SJSA1 (cell line): ENCODE measurements around the gene MAP3K19. TPM values are rescaled to one million over a fixed set of nuclear protein-coding genes. Genes with fewer than 3 reads are reported as not detected.
"Not testable (repeated sequence)": the region's sequence is repeated elsewhere in the genome, so short reads cannot be mapped to it uniquely, and the experiment has no call there.

Experiments
- DNase-seq, 2 experiments: peaks; one replicate each; pipeline ENCODE4 v3.0.0-alpha.2; 2015 to 2020; ENCODE audit warnings: low spot score in 2 of 2, low read depth in 1 of 2
- H3K27ac ChIP-seq: fragments of 250-450 bp; sonication (Bioruptor Pico); 2 replicates; pipeline ENCODE4 v1.5.1; 2020; ENCODE audit warnings: mild to moderate bottlenecking, moderate library complexity
- H3K27me3 ChIP-seq: fragments of 250-450 bp; sonication (Bioruptor Pico); replicated peaks from 2 replicates; pipeline ENCODE4 v1.5.1; 2020; ENCODE audit warnings: mild to moderate bottlenecking, moderate library complexity
- H3K36me3 ChIP-seq: fragments of 250-450 bp; sonication (Bioruptor Pico); 2 replicates; pipeline ENCODE4 v1.5.1; 2020; ENCODE audit warnings: mild to moderate bottlenecking
- H3K4me1 ChIP-seq: fragments of 250-450 bp; sonication (Bioruptor Pico); replicated peaks from 2 replicates; pipeline ENCODE4 v1.6.1; 2021; ENCODE audit warnings: mild to moderate bottlenecking
- H3K4me3 ChIP-seq: fragments of 250-450 bp; sonication (Bioruptor Pico); 2 replicates; pipeline ENCODE4 v1.5.1; 2020; ENCODE audit warnings: mild to moderate bottlenecking
- H3K9me3 ChIP-seq: fragments of 250-450 bp; sonication (Bioruptor Pico); replicated peaks from 2 replicates; pipeline ENCODE4 v1.5.1; 2020; ENCODE audit warnings: mild to moderate bottlenecking
- total RNA-seq: library from RNA; depleted of rRNA; stranded (reverse); fragments of >200 nt; shearing (Covaris generic); gene quantifications from 2 replicates; pipeline ENCODE4 v1.2.3, GENCODE V29; 2014; rRNA removed

Gene MAP3K19, protein sequence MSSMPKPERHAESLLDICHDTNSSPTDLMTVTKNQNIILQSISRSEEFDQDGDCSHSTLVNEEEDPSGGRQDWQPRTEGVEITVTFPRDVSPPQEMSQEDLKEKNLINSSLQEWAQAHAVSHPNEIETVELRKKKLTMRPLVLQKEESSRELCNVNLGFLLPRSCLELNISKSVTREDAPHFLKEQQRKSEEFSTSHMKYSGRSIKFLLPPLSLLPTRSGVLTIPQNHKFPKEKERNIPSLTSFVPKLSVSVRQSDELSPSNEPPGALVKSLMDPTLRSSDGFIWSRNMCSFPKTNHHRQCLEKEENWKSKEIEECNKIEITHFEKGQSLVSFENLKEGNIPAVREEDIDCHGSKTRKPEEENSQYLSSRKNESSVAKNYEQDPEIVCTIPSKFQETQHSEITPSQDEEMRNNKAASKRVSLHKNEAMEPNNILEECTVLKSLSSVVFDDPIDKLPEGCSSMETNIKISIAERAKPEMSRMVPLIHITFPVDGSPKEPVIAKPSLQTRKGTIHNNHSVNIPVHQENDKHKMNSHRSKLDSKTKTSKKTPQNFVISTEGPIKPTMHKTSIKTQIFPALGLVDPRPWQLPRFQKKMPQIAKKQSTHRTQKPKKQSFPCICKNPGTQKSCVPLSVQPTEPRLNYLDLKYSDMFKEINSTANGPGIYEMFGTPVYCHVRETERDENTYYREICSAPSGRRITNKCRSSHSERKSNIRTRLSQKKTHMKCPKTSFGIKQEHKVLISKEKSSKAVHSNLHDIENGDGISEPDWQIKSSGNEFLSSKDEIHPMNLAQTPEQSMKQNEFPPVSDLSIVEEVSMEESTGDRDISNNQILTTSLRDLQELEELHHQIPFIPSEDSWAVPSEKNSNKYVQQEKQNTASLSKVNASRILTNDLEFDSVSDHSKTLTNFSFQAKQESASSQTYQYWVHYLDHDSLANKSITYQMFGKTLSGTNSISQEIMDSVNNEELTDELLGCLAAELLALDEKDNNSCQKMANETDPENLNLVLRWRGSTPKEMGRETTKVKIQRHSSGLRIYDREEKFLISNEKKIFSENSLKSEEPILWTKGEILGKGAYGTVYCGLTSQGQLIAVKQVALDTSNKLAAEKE (N-terminal part only)
- 0.08 TPM in 1 of 2 replicates, not detected in the other for total RNA-seq

DNA sequence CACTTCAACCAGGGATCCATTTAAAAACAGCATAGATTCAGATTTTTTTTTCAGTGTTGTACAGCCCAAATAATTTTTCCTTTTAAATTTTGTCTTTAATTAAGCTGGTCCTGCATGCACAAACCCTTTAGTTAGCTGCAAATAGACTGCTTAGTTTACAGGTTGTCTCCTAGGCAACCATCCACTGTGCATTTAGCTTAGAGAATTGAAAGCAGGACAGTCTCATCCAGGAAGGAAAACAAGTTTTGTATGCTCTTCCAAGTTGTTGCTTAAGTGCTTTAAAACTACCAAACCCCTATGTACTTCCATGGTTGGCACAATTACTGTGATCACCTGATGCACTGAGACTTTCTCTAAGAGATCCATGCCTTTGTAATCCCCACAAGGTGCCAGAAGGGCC lies at the start of gene MAP3K19:
Gene MAP3K19, minus strand, starts transcription at position 148 of the 400 bp plus-strand sequence. CDS start 22,800 bp downstream, outside the sequence.
- Histone ChIP-seq H3K4me3 (no peak within 1 kb of the TSS), H3K9me3 (no peaks in the 10 kb centered on the region), H3K27ac (no peak within 1 kb of the TSS), H3K4me1 (no peaks in the 10 kb centered on the region), H3K27me3 (peaks cover 6% of the 10 kb centered on the region; the same call in 1 of the 2 replicates), H3K36me3 (peaks cover 2% of the 10 kb centered on the region; the same call in 1 of the 2 replicates)
- no peak for DNase-seq

DNA sequence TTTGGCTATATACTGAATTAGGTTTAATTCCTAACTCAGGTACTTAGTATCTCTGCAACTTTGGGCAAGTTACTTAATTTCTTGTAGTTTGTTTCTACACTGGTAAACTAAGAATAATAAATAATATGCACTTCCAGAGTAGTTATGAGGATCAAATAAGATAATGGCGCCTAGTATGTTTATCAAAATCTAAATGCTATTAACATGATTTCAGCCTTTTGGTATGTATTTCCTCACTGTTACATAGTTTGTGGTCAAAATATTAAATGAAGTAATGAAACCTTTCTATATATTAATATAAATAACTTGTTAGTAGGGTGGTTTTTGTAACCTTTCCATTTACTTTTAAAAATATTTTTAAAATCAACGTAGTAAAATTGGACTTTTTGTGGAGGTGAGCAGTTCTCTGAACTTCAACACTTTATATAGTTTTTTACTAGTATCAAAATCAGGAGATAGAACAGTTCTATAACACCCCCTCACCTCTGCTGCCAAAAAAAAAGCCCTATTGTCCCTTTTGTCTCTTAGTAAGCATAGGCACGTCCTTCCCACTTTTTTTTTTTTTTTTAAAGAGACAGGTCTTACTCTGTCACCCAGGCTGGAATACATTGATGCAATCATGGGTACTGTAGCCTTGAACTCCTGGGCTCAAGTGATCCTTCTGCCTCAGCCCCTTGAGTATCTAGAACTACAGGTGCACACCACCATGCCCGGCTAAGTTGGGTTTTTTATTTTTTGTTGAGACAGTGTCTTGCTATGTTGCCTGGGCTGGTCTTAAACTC lies 49.6 kb upstream of the MAP3K19 start:
- no peak for DNase-seq
- Histone ChIP-seq H3K4me3 (no peak overlapping the region), H3K27ac (no peak overlapping the region), H3K36me3 (peaks cover 17% of the 10 kb centered on the region), H3K4me1 (no peaks in the 10 kb centered on the region), H3K27me3 (no peaks in the 10 kb centered on the region), H3K9me3 (no peaks in the 10 kb centered on the region)

- Histone ChIP-seq H3K9me3 (no peaks in the 10 kb centered on the region), H3K27me3 (no peaks in the 10 kb centered on the region), H3K27ac (no peak overlapping the region), H3K4me1 (no peaks in the 10 kb centered on the region), H3K36me3 (peaks cover 20% of the 10 kb centered on the region), H3K4me3 (no peak overlapping the region)
- DNase-seq, result no peak
Observed at GRCh38 chr2:135095591-135095990, 48.3 kb upstream of the MAP3K19 start.

GRCh38 chr2:135094508-135094907 lies 47.3 kb upstream of the MAP3K19 start:
- no peaks in the 10 kb centered on the region for H3K9me3 ChIP-seq
- H3K27me3 ChIP-seq, result no peaks in the 10 kb centered on the region
- no peak overlapping the region for H3K27ac ChIP-seq
- H3K4me1 ChIP-seq, result no peaks in the 10 kb centered on the region
- H3K36me3 ChIP-seq, result peaks cover 22% of the 10 kb centered on the region
- DNase-seq, result no peak
- no peak overlapping the region for H3K4me3 ChIP-seq

- no peaks in the 10 kb centered on the region for H3K9me3 ChIP-seq
- H3K27me3 ChIP-seq, result no peaks in the 10 kb centered on the region
- no peak for DNase-seq
- no peak overlapping the region for H3K4me3 ChIP-seq
- no peak overlapping the region for H3K27ac ChIP-seq
- H3K36me3 ChIP-seq, result peaks cover 25% of the 10 kb centered on the region
- no peaks in the 10 kb centered on the region for H3K4me1 ChIP-seq
Observed at GRCh38 chr2:135093670-135094330, 46.6 kb upstream of the MAP3K19 start.

GRCh38 chr2:135093193-135093592 lies 45.9 kb upstream of the MAP3K19 start:
- DNase-seq, result no peak
- peaks cover 25% of the 10 kb centered on the region for H3K36me3 ChIP-seq
- no peak overlapping the region for H3K4me3 ChIP-seq
- H3K4me1 ChIP-seq, result no peaks in the 10 kb centered on the region
- no peaks in the 10 kb centered on the region for H3K27me3 ChIP-seq
- no peaks in the 10 kb centered on the region for H3K9me3 ChIP-seq
- no peak overlapping the region for H3K27ac ChIP-seq

- H3K36me3 ChIP-seq, result peaks cover 30% of the 10 kb centered on the region
- DNase-seq, result no peak
Observed at GRCh38 chr2:135091681-135092080, 44.4 kb upstream of the MAP3K19 start.

GRCh38 chr2:135089597-135089996 lies 42.4 kb upstream of the MAP3K19 start:
- H3K4me3 ChIP-seq, H3K4me1 ChIP-seq, H3K27ac ChIP-seq, H3K27me3 ChIP-seq, H3K9me3 ChIP-seq, DNase-seq: not testable (repeated sequence)
- peaks cover 28% of the 10 kb centered on the region for H3K36me3 ChIP-seq

More at GRCh38 chr2:135091681-135092080, 44.4 kb upstream of the MAP3K19 start:
- no peak overlapping the region for H3K27ac ChIP-seq
- H3K4me3 ChIP-seq, result no peak overlapping the region
- H3K9me3 ChIP-seq, result no peaks in the 10 kb centered on the region
- H3K27me3 ChIP-seq, result no peaks in the 10 kb centered on the region
- no peaks in the 10 kb centered on the region for H3K4me1 ChIP-seq

DNA sequence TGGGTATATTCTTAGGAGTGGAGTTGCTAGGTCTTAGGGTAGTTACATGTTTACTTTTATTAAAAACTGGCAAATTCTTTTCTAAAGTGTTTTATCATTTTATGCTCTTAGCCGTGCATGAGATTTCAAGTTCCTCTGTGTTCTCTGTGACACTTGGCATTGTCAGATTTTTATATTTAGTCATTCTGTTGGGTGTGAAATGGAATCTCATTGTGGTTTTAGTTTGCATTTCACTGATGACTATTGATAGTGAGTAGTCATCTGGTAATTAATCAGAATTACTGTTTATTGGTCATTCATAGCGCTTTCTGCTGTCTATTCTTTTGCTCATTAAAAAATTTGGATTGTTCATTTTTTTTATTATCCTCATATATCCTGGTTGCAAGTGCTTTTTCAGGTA lies 39.0 kb upstream of the MAP3K19 start:
- Histone ChIP-seq H3K27ac (no peak overlapping the region), H3K4me1 (no peaks in the 10 kb centered on the region), H3K36me3 (peaks cover 16% of the 10 kb centered on the region), H3K4me3 (no peak overlapping the region), H3K27me3 (no peaks in the 10 kb centered on the region), H3K9me3 (no peaks in the 10 kb centered on the region)
- DNase-seq, result no peak

- Histone ChIP-seq H3K27ac (no peak overlapping the region), H3K4me1 (no peaks in the 10 kb centered on the region), H3K4me3 (no peak overlapping the region), H3K9me3 (no peaks in the 10 kb centered on the region), H3K36me3 (peaks cover 17% of the 10 kb centered on the region), H3K27me3 (no peaks in the 10 kb centered on the region)
- DNase-seq, result no peak
Observed at GRCh38 chr2:135078417-135078816, 31.2 kb upstream of the MAP3K19 start.

DNA sequence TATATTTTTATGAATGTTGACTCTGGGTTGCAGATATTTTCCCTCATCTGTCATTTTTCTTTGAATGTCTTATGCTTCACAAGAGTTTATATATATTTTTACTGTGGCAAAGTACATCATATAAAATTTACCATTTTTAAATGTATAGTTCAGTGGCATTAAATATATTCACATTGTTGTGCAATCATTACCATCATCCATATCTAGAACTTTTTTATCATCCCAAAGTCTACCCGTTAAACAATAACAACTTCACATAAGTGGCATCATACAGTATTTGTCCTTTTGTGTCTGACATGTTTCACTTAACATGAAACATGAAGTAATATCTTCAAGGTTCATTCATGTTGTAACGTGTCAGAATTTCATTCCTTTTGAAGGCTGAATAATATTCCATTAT lies 29.3 kb upstream of the MAP3K19 start:
- no peak for DNase-seq
- no peaks in the 10 kb centered on the region for H3K27me3 ChIP-seq
- H3K9me3 ChIP-seq, result peaks cover 11% of the 10 kb centered on the region; the same call in 1 of the 2 replicates
- H3K36me3 ChIP-seq, result peaks cover 27% of the 10 kb centered on the region
- no peaks in the 10 kb centered on the region for H3K4me1 ChIP-seq
- H3K4me3 ChIP-seq, result no peak overlapping the region
- H3K27ac ChIP-seq, result no peak overlapping the region

DNA sequence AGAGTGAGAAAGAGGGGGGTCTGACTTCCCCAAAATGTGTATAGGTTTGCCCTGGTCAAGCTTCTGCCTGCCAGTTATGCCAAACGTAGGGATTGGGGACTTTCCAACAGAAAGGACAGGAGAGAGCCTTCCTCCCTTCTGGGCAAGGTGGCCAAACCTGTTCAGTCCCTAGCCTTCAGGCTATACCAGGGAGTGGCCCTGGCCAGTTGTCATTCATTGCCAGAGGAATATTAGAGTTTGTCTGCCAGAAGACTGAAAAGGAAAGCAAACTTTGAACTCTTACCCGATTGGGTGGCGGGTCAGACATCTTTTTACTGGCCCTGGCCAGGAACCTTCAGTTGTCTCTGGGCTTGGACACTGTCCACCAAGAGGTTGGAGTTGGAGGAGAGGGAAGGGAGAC lies 27.0 kb upstream of the MAP3K19 start:
- Histone ChIP-seq H3K4me3 (no peak overlapping the region), H3K27ac (no peak overlapping the region), H3K4me1 (no peaks in the 10 kb centered on the region), H3K9me3 (peaks cover 19% of the 10 kb centered on the region), H3K27me3 (no peaks in the 10 kb centered on the region), H3K36me3 (peaks cover 43% of the 10 kb centered on the region)
- no peak for DNase-seq
